H9 (cell line): ENCODE measurements around the gene ECD. TPM values are rescaled to one million over a fixed set of nuclear protein-coding genes. Genes with fewer than 3 reads are reported as not detected.

ENCODE experiments used
- DNase-seq: peaks from one replicate; pipeline ENCODE4 v3.0.0-alpha.2; 2017
- H2AFZ ChIP-seq: one replicate; pipeline ENCODE4 v1.6.1; 2013; ENCODE audit warnings: mild to moderate bottlenecking, low read length, control low read depth, moderate library complexity
- H2AK5ac ChIP-seq: 2 replicates; pipeline ENCODE4 v1.6.1; 2013; ENCODE audit warnings: low read length, control low read depth, mixed read lengths; ENCODE audit not compliant: insufficient read length
- H2BK120ac ChIP-seq: one replicate; pipeline ENCODE4 v1.6.1; 2013; ENCODE audit warnings: low read depth, mild to moderate bottlenecking, low read length, control low read depth, inconsistent platforms; ENCODE audit not compliant: poor library complexity, severe bottlenecking
- H2BK12ac ChIP-seq: 2 replicates; pipeline ENCODE4 v1.6.1; 2013; ENCODE audit warnings: low read length, control low read depth, mixed read lengths, low read depth; ENCODE audit not compliant: insufficient read length
- H2BK15ac ChIP-seq: 2 replicates; pipeline ENCODE4 v1.6.1; 2013; ENCODE audit warnings: low read depth, low read length, control low read depth
- H2BK20ac ChIP-seq: one replicate; pipeline ENCODE4 v1.6.1; 2013; ENCODE audit warnings: low read depth, mild to moderate bottlenecking, low read length, control low read depth, inconsistent platforms; ENCODE audit not compliant: poor library complexity, severe bottlenecking
- H2BK5ac ChIP-seq: 2 replicates; pipeline ENCODE4 v1.6.1; 2013; ENCODE audit warnings: low read length, control low read depth, mixed read lengths; ENCODE audit not compliant: insufficient read length
- H3K14ac ChIP-seq: 2 replicates; pipeline ENCODE4 v1.6.1; 2013; ENCODE audit warnings: low read length, control low read depth; ENCODE audit not compliant: insufficient read depth
- H3K18ac ChIP-seq: 2 replicates; pipeline ENCODE4 v1.6.1; 2013; ENCODE audit warnings: low read depth, mild to moderate bottlenecking, mixed read lengths, low read length, control low read depth; ENCODE audit not compliant: insufficient read length
- H3K23ac ChIP-seq: 2 replicates; pipeline ENCODE4 v1.6.1; 2013; ENCODE audit warnings: low read length, control low read depth, mixed read lengths, low read depth; ENCODE audit not compliant: insufficient read length
- H3K23me2 ChIP-seq: 2 replicates; pipeline ENCODE4 v1.6.1; 2013; ENCODE audit warnings: low read depth, mild to moderate bottlenecking, mixed read lengths, low read length, control low read depth; ENCODE audit not compliant: insufficient read length, poor library complexity, severe bottlenecking
- H3K27ac ChIP-seq: 2 replicates; pipeline ENCODE4 v1.5.1; 2013; ENCODE audit warnings: low read length, control low read depth, mixed read lengths, low read depth; ENCODE audit not compliant: insufficient read length
- H3K27me3 ChIP-seq: 2 replicates; pipeline ENCODE4 v1.6.1; 2013; ENCODE audit warnings: low read length, control low read depth, inconsistent platforms; ENCODE audit not compliant: insufficient read depth
- H3K4ac ChIP-seq: 2 replicates; pipeline ENCODE4 v1.6.1; 2013; ENCODE audit warnings: low read depth, mild to moderate bottlenecking, control low read depth, inconsistent platforms, low read length, moderate library complexity
- H3K4me1 ChIP-seq: 2 replicates; pipeline ENCODE4 v1.6.1; 2013; ENCODE audit warnings: low read length, control low read depth, inconsistent platforms; ENCODE audit not compliant: insufficient read depth
- H3K4me2 ChIP-seq: 2 replicates; pipeline ENCODE4 v1.6.1; 2013; ENCODE audit warnings: low read length, control low read depth, mixed read lengths; ENCODE audit not compliant: insufficient read length, insufficient read depth
- H3K56ac ChIP-seq: 2 replicates; pipeline ENCODE4 v1.6.1; 2013; ENCODE audit warnings: low read depth, mild to moderate bottlenecking, mixed read lengths, low read length, control low read depth; ENCODE audit not compliant: insufficient read length
- H3K79me1 ChIP-seq: 2 replicates; pipeline ENCODE4 v1.6.1; 2013; ENCODE audit warnings: low read depth, mild to moderate bottlenecking, moderate library complexity, low read length, control low read depth, inconsistent platforms; ENCODE audit not compliant: insufficient read depth, poor library complexity, severe bottlenecking
- H3K79me2 ChIP-seq: 2 replicates; pipeline ENCODE4 v1.6.1; 2013; ENCODE audit warnings: low read length, control low read depth, inconsistent platforms; ENCODE audit not compliant: insufficient read depth
- H3K9ac ChIP-seq: 2 replicates; pipeline ENCODE4 v1.6.1; 2013; ENCODE audit warnings: low read length, control low read depth, mixed read lengths; ENCODE audit not compliant: insufficient read length; ENCODE audit errors: extremely low read depth
- H3K9me3 ChIP-seq: one replicate; pipeline ENCODE4 v1.6.1; 2013; ENCODE audit warnings: low read depth, low read length, inconsistent platforms; ENCODE audit not compliant: control insufficient read depth
- H3T11ph ChIP-seq: one replicate; pipeline ENCODE4 v1.6.1; 2013; ENCODE audit warnings: mild to moderate bottlenecking, low read length, control low read depth, inconsistent platforms
- H4K20me1 ChIP-seq: one replicate; pipeline ENCODE4 v1.6.1; 2013; ENCODE audit not compliant: control insufficient read depth, insufficient read length, insufficient read depth
- H4K5ac ChIP-seq: 2 replicates; pipeline ENCODE4 v1.6.1; 2013; ENCODE audit warnings: low read depth, mild to moderate bottlenecking, mixed read lengths, low read length, control low read depth; ENCODE audit not compliant: insufficient read length
- H4K8ac ChIP-seq: replicated peaks from 2 replicates; pipeline ENCODE4 v1.6.1; 2013; ENCODE audit warnings: low read length, control low read depth, mixed read lengths, low read depth; ENCODE audit not compliant: insufficient read length
- H4K91ac ChIP-seq: 2 replicates; pipeline ENCODE4 v1.6.1; 2013; ENCODE audit warnings: low read depth, mild to moderate bottlenecking, moderate library complexity, mixed read lengths, low read length, control low read depth; ENCODE audit not compliant: insufficient read length
- H3K27ac Mint-ChIP-seq, 3 experiments: 2 replicates in 2 of 3; 3 replicates in 1 of 3; pipeline ENCODE4 v1.8.0; 2020 to 2021; ENCODE audit warnings: mixed read lengths in 3 of 3, mild to moderate bottlenecking in 1 of 3, moderate library complexity in 1 of 3
- H3K27me3 Mint-ChIP-seq: 2 replicates; pipeline ENCODE4 v1.8.0; 2021; ENCODE audit warnings: low read depth, mild to moderate bottlenecking, moderate library complexity, mixed read lengths
- H3K36me3 Mint-ChIP-seq, 3 experiments: 2 replicates in 2 of 3; 3 replicates in 1 of 3; pipeline ENCODE4 v1.8.0; 2020 to 2021; ENCODE audit warnings: low read depth in 3 of 3, mixed read lengths in 3 of 3; ENCODE audit not compliant: insufficient read depth in 1 of 3
- H3K4me1 Mint-ChIP-seq, 2 experiments: 2 replicates each; pipeline ENCODE4 v1.8.0; 2020; ENCODE audit warnings: mixed read lengths in 2 of 2
- H3K4me3 Mint-ChIP-seq, 2 experiments: 2 replicates in 1 of 2; 3 replicates in 1 of 2; pipeline ENCODE4 v1.8.0; 2020 to 2021; ENCODE audit warnings: mild to moderate bottlenecking in 2 of 2, mixed read lengths in 2 of 2, moderate library complexity in 1 of 2
- H3K9me3 Mint-ChIP-seq, 2 experiments: 2 replicates in 1 of 2; 3 replicates in 1 of 2; pipeline ENCODE4 v1.8.0; 2020; ENCODE audit warnings: mild to moderate bottlenecking in 2 of 2, mixed read lengths in 2 of 2, moderate library complexity in 1 of 2
- WGBS: extraction: QIAGEN DNeasy Blood & Tissue Kit; methylation state at CpG from one replicate; pipeline ENCODE4 v1.1.7; 2013; ENCODE audit warnings: missing lambda C conversion rate, low lambda C conversion rate, mixed read lengths; ENCODE audit not compliant: insufficient read length; ENCODE audit errors: extremely low coverage; 5-methylcytosine and 5-hydroxymethylcytosine counted together
- long read RNA-seq: library from polyadenylated mRNA; unstranded; transcript quantifications from one replicate; pipeline ENCODE4 v2.0.0, GENCODE V29; 2020
- total RNA-seq: library from RNA; stranded (reverse); gene quantifications from 2 replicates; pipeline ENCODE4 v1.2.1, GENCODE V29; 2021
- TF ChIP-seq, protein P1 (sequence below): fragments of 200-600 bp; sonication (generic); conservative IDR thresholded peaks from 3 replicates; pipeline ENCODE4 v1.8.0; 2021; ENCODE audit warnings: antibody characterized with exemption, mild to moderate bottlenecking

Gene ECD
- total RNA-seq = 39.9 and 41.6 TPM in 2 replicates
- long read RNA-seq, transcript ECD-201 (14 exons, 3,069 nt) = major isoform, 326 of 383 reads
- long read RNA-seq, partial matches to known transcripts = 12 of 383 reads
- long read RNA-seq, other reads (novel, unspliced or antisense) = 44 of 383 reads

DNA sequence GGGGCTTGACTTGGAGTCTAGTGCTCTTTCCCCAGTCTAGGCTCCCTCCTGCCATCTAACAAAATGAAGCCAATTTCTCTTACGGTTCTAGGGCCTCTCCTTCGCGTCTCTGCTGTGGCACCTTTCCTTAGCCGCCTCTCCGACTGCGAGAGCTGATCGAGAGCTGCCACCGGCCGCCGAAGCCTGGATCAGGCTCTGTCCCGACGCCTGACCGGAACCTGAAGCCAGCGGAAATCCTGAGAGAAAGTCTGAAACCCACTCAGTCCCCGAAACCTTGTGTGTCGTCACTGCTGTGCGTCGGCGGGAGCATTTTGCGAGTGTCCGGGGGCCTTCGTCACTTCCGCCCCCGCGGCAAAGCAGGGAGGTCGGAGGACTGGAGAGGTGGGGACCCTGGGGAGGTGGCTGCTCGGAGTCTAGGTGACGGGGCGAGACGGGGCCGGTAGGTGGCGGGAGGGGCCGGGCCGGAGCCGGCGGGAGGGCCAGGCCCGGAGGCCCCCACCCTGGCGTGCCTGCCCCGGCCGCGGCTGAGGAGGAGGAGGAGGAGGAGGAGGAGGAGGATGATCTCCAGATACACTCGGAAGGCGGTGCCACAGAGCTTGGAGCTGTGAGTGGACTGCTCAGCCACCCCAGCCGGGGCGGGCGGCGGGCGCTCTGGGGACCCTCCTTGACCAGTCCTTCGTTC, at the start of gene ECD, which contains the start of gene FAM149B1:
Gene ECD, minus strand, starts transcription at position 226 of the 682 bp plus-strand sequence. CDS start 4,071 bp downstream, outside the sequence.
Gene FAM149B1, plus strand, starts transcription at position 337 of the 682 bp plus-strand sequence. Its CDS starts 221 bp downstream, at position 558.
- H3K79me1 ChIP-seq = peaks cover 6% of the 10 kb centered on the region
- H3K18ac ChIP-seq = peak within 1 kb of the TSS; percentile 91
- peaks cover 5% of the 10 kb centered on the region; the same call in 1 of the 2 replicates for H3K79me2 ChIP-seq
- H3K23me2 ChIP-seq = peaks cover 7% of the 10 kb centered on the region
- H3K4me2 ChIP-seq = peak within 1 kb of the TSS; percentile 100
- H4K5ac ChIP-seq = peak within 1 kb of the TSS; percentile 37
- H3K4me3 Mint-ChIP-seq = peak within 1 kb of the TSS; percentile 99 to 100
- H2BK5ac ChIP-seq = no peak within 1 kb of the TSS
- peak within 1 kb of the TSS; percentile 32 for H2AFZ ChIP-seq
- H3K4me1 ChIP-seq = no peaks in the 10 kb centered on the region
- DNase-seq = peak; percentile 96
- no peaks in the 10 kb centered on the region for H4K20me1 ChIP-seq
- WGBS = no CpG with 5 or more reads among the region's 49 CpGs
- no peaks in the 10 kb centered on the region for H3K27me3 ChIP-seq
- H3T11ph ChIP-seq = peak within 1 kb of the TSS; percentile 54
- H3K4ac ChIP-seq = no peak within 1 kb of the TSS; the same call in 1 of the 2 replicates
- peak within 1 kb of the TSS; percentile 65 for H3K56ac ChIP-seq
- TF ChIP-seq, protein P1, sequence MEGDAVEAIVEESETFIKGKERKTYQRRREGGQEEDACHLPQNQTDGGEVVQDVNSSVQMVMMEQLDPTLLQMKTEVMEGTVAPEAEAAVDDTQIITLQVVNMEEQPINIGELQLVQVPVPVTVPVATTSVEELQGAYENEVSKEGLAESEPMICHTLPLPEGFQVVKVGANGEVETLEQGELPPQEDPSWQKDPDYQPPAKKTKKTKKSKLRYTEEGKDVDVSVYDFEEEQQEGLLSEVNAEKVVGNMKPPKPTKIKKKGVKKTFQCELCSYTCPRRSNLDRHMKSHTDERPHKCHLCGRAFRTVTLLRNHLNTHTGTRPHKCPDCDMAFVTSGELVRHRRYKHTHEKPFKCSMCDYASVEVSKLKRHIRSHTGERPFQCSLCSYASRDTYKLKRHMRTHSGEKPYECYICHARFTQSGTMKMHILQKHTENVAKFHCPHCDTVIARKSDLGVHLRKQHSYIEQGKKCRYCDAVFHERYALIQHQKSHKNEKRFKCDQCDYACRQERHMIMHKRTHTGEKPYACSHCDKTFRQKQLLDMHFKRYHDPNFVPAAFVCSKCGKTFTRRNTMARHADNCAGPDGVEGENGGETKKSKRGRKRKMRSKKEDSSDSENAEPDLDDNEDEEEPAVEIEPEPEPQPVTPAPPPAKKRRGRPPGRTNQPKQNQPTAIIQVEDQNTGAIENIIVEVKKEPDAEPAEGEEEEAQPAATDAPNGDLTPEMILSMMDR = peak; percentile 51
- H3K36me3 Mint-ChIP-seq = peaks cover 6 to 23% (median 13%) of the 10 kb centered on the region in 3 experiments
- no peaks in the 10 kb centered on the region for H3K9me3 ChIP-seq
- peaks cover 0 to 3% of the 10 kb centered on the region in 2 experiments; a peak in 1 of 5 replicates for H3K9me3 Mint-ChIP-seq
- H4K8ac ChIP-seq = peak within 1 kb of the TSS; percentile 78
- peak within 1 kb of the TSS; percentile 75 for H3K27ac ChIP-seq
- peaks cover 13 to 14% of the 10 kb centered on the region in 2 experiments for H3K4me1 Mint-ChIP-seq
- no peak within 1 kb of the TSS for H2BK120ac ChIP-seq
- no peaks in the 10 kb centered on the region for H3K27me3 Mint-ChIP-seq
- H3K14ac ChIP-seq = peak within 1 kb of the TSS; percentile 89; the same call in 1 of the 2 replicates
- H4K91ac ChIP-seq = peak within 1 kb of the TSS; percentile 53
- no peak within 1 kb of the TSS for H2AK5ac ChIP-seq
- H2BK15ac ChIP-seq = peak within 1 kb of the TSS; percentile 17; the same call in 1 of the 2 replicates
- peak within 1 kb of the TSS; percentile 93 for H3K9ac ChIP-seq
- peak within 1 kb of the TSS; percentile 99 to 100 (median 100) for H3K27ac Mint-ChIP-seq
- peak within 1 kb of the TSS; percentile 32 for H3K23ac ChIP-seq
- H2BK20ac ChIP-seq = no peak within 1 kb of the TSS
- H2BK12ac ChIP-seq = no peak within 1 kb of the TSS
